Measurements from ENCODE around the gene GNB1L. TPM values are rescaled to one million over a fixed set of nuclear protein-coding genes. Genes with fewer than 3 reads are reported as not detected.

Gene GNB1L
- total and polyA plus RNA-seq, 2 donors (not counting 1 experiment from before 2014, with no cell fraction given), result 6.6 to 12.1 TPM

DNA sequence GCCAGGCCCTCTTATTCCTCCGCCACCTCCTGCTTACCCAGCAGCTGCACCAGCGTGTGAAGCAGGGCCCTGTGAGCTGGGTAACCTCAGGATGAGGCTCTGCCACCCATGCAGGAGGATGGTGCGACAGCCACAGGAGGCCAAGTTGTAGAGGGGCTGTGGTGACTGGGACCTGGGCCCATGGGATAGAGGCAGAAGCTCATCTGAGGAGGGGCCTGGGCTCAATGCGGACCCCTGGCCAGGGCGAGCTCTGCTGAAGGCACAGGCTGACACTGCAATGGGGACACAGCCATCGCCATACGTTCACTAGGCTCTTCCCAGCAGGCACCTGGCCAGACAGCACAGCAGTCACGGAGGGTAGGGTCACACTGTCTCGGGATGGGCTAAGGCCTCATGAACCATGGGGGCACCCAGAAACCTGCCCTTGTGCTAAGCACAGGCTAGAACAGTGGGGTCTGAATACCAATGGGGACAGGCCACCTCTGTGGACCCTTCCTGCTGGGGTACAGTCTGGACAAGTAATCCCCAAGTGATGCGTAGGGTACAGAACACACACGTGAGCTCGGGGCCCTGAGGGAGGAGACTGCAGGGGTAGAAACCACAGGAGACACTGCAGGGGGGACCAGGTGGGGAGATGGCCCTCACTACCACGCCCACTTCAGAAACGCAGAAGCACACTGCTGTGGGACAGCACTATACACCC lies 35.3 kb downstream of the GNB1L start:
- Histone ChIP-seq H2AFZ (ENCODE audit: insufficient read depth, low read depth, low read length, poor library complexity, severe bottlenecking) (no peak overlapping the region), H4K20me1 (ENCODE audit: control insufficient read depth, insufficient read depth, low read length, poor library complexity, severe bottlenecking) (no peaks in the 10 kb centered on the region), H3K27me3 (replicated peaks in 1 of 4; ENCODE audit: control extremely low read depth in 1 of 4, control insufficient read depth in 3 of 4, insufficient read depth in 4 of 4, low read length in 3 of 4) (no peaks in the 10 kb centered on the region), H3K36me3 (replicated peaks in 1 of 2; ENCODE audit: control extremely low read depth in 1 of 2, control insufficient read depth in 1 of 2, extremely low read depth in 1 of 2, insufficient read depth in 2 of 2, low read length in 1 of 2) (peaks cover 0 to 5% of the 10 kb centered on the region in 2 experiments), H3K9ac (ENCODE audit: low read length) (no peak overlapping the region), H3K79me2 (ENCODE audit: control insufficient read depth, insufficient read depth, low read length) (no peaks in the 10 kb centered on the region), H3K4me1 (ENCODE audit: control insufficient read depth in 2 of 2, insufficient read depth in 2 of 2, low read length in 2 of 2) (no peaks in the 10 kb centered on the region), H3K4me3 (ENCODE audit: control extremely low read depth in 1 of 5, extremely low read depth in 1 of 5, insufficient read depth in 1 of 5, low read depth in 2 of 5, low read length in 4 of 5) (no peak overlapping the region), H3K9me3 (ENCODE audit: control extremely low read depth in 1 of 3, control insufficient read depth in 2 of 3, insufficient read depth in 1 of 3, low read length in 2 of 3) (no peaks in the 10 kb centered on the region), H3K27ac (ENCODE audit: low read length in 2 of 2) (no peak overlapping the region), H3K4me2 (replicated peaks; ENCODE audit: low read depth, low read length, poor library complexity, severe bottlenecking) (no peak overlapping the region)
- CTCF ChIA-PET, result no interaction called here
- Mint-ChIP-seq H3K27me3 (no peaks in the 10 kb centered on the region), H3K9me3 (ENCODE audit: insufficient read depth) (no peaks in the 10 kb centered on the region), H3K27ac (no peak overlapping the region), H3K4me1 (peaks cover 1% of the 10 kb centered on the region), H3K4me3 (no peak overlapping the region)
- 94% methylated on average over 12 of the region's 14 CpGs for WGBS (ENCODE audit: insufficient coverage)
- intact Hi-C loops (cut with micrococcal nuclease), result no loop called here
- TF ChIP-seq EZH2 (IDR thresholded peaks at IDR 0.05; ENCODE audit: borderline replicate concordance, insufficient read depth, low read depth, low read length, poor library complexity, severe bottlenecking), result no peak
- POLR2A ChIA-PET, result no interaction called here
- DNase-seq (no peak), ATAC-seq (ENCODE audit: low read depth) (no peak)

DNA sequence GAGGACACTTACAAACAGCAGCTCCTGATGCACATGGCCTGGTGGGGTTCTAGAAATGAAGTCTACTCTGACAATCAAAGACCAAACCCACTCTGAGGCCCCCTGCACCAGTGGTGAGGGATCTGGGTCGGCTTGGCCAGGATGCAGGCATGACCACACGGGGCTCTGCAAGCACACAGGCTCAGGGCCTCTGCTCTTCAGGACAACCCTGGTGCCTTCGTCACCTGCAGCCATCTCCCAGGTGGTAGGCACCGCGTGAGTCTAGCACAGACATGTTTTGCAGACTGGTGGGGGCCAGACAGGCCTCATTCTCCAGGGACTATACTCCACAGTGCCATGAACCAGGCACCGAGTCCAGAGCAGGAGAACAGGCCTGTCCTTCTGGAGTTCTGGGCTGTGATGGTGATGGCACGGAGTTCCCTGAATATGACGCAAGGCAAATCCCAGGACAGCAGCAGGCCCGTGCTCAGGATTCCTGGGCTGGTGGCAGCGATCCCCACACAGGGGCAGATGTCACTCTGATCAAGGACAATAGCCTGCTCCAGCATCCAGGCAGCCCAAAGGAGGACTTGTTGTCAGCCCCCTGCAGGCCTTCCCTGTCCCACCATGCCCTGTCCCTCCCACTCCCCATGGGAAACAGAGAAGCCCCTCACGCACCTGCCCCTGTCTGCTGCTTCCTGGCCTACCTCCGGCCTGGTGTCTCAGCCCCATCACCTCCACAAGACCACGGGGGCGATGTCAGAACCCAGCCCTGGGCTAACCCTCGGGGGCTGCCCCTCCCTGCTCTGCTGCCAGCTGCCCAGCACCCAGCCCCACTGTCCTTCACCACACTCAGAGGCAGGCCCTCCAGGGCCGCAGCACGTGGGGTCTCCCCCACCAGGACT lies 36.1 kb downstream of the GNB1L start:
- no peaks in the 10 kb centered on the region for H4K20me1 ChIP-seq (ENCODE audit: control insufficient read depth, insufficient read depth, low read length, poor library complexity, severe bottlenecking)
- WGBS (ENCODE audit: insufficient coverage), result 95% methylated on average over 17 of the region's 17 CpGs
- no peaks in the 10 kb centered on the region for H3K79me2 ChIP-seq (ENCODE audit: control insufficient read depth, insufficient read depth, low read length)
- no peaks in the 10 kb centered on the region for H3K4me1 ChIP-seq (ENCODE audit: control insufficient read depth in 2 of 2, insufficient read depth in 2 of 2, low read length in 2 of 2)
- no peaks in the 10 kb centered on the region for H3K9me3 ChIP-seq (ENCODE audit: control extremely low read depth in 1 of 3, control insufficient read depth in 2 of 3, insufficient read depth in 1 of 3, low read length in 2 of 3)
- Mint-ChIP-seq H3K9me3 (ENCODE audit: insufficient read depth) (no peaks in the 10 kb centered on the region), H3K27ac (no peak overlapping the region), H3K4me1 (no peaks in the 10 kb centered on the region), H3K27me3 (no peaks in the 10 kb centered on the region), H3K4me3 (no peak overlapping the region)
- H3K27me3 ChIP-seq (replicated peaks in 1 of 4; ENCODE audit: control extremely low read depth in 1 of 4, control insufficient read depth in 3 of 4, insufficient read depth in 4 of 4, low read length in 3 of 4), result no peaks in the 10 kb centered on the region
- no peak overlapping the region for H2AFZ ChIP-seq (ENCODE audit: insufficient read depth, low read depth, low read length, poor library complexity, severe bottlenecking)
- CTCF ChIA-PET, result no interaction called here
- intact Hi-C loops (cut with micrococcal nuclease), result no loop called here
- ATAC-seq (ENCODE audit: low read depth) (no peak), DNase-seq (no peak)
- POLR2A ChIA-PET, result no interaction called here
- no peak overlapping the region for H3K4me2 ChIP-seq (replicated peaks; ENCODE audit: low read depth, low read length, poor library complexity, severe bottlenecking)
- H3K36me3 ChIP-seq (replicated peaks in 1 of 2; ENCODE audit: control extremely low read depth in 1 of 2, control insufficient read depth in 1 of 2, extremely low read depth in 1 of 2, insufficient read depth in 2 of 2, low read length in 1 of 2), result peaks cover 0 to 5% of the 10 kb centered on the region in 2 experiments
- no peak overlapping the region for H3K9ac ChIP-seq (ENCODE audit: low read length)
- H3K27ac ChIP-seq (ENCODE audit: low read length in 2 of 2), result no peak overlapping the region
- no peak overlapping the region for H3K4me3 ChIP-seq (ENCODE audit: control extremely low read depth in 1 of 5, extremely low read depth in 1 of 5, insufficient read depth in 1 of 5, low read depth in 2 of 5, low read length in 4 of 5)
- no peak for TF ChIP-seq EZH2 (IDR thresholded peaks at IDR 0.05; ENCODE audit: borderline replicate concordance, insufficient read depth, low read depth, low read length, poor library complexity, severe bottlenecking)
- TF ChIP-seq, protein P1, sequence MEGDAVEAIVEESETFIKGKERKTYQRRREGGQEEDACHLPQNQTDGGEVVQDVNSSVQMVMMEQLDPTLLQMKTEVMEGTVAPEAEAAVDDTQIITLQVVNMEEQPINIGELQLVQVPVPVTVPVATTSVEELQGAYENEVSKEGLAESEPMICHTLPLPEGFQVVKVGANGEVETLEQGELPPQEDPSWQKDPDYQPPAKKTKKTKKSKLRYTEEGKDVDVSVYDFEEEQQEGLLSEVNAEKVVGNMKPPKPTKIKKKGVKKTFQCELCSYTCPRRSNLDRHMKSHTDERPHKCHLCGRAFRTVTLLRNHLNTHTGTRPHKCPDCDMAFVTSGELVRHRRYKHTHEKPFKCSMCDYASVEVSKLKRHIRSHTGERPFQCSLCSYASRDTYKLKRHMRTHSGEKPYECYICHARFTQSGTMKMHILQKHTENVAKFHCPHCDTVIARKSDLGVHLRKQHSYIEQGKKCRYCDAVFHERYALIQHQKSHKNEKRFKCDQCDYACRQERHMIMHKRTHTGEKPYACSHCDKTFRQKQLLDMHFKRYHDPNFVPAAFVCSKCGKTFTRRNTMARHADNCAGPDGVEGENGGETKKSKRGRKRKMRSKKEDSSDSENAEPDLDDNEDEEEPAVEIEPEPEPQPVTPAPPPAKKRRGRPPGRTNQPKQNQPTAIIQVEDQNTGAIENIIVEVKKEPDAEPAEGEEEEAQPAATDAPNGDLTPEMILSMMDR (IDR thresholded peaks at IDR 0.05), result no peak

All from B cell (primary cell).